Adrenal gland (tissue), 5 donors: ENCODE data around the gene ZNF780B.

ENCODE experiments used
- POLR2A ChIP-seq, 2 donors: fragments of 450-650 bp; IDR thresholded peaks; one replicate each; pipeline ENCODE4 v1.6.1; 2017; ENCODE audit warnings: antibody characterized with exemption in 2 of 2, mild to moderate bottlenecking in 2 of 2, moderate library complexity in 1 of 2
- TF ChIP-seq, protein P1 (sequence below), 6 experiments: fragments of 450-650 bp in 4 of 6; fragments of 200-600 bp in 2 of 6; sonication (generic) in 1 of 6; IDR thresholded peaks; 1 replicate in 5 of 6; 2 replicates in 1 of 6; pipeline versions ENCODE4 v1.5.1 to v1.8.0; 2016 to 2021; ENCODE audit warnings: antibody characterized with exemption in 6 of 6, mild to moderate bottlenecking in 2 of 6, moderate library complexity in 1 of 6
- donor health status: DM: no; HTN: no; CAD: no.

DNA sequence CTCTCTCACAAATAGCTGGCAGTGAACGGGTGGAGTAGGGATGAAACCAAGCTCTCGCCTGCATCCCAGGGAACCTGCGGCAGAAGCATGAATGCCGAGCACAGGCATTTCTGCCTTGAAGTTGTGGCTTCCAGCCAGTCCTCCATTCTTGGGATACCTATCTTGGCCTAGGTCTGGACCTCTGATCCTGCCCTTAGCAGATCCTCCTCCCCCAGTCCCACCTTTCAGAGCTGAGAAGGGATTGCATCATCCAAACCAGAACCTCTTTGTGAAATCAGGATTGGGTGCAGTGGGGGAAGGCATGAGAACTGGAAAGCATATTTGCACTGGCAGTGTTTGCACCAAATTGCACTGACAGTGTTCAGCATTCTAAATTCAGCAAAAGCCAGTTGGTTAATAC, 28.9 kb upstream of the ZNF780B start:
- TF ChIP-seq, protein P1, sequence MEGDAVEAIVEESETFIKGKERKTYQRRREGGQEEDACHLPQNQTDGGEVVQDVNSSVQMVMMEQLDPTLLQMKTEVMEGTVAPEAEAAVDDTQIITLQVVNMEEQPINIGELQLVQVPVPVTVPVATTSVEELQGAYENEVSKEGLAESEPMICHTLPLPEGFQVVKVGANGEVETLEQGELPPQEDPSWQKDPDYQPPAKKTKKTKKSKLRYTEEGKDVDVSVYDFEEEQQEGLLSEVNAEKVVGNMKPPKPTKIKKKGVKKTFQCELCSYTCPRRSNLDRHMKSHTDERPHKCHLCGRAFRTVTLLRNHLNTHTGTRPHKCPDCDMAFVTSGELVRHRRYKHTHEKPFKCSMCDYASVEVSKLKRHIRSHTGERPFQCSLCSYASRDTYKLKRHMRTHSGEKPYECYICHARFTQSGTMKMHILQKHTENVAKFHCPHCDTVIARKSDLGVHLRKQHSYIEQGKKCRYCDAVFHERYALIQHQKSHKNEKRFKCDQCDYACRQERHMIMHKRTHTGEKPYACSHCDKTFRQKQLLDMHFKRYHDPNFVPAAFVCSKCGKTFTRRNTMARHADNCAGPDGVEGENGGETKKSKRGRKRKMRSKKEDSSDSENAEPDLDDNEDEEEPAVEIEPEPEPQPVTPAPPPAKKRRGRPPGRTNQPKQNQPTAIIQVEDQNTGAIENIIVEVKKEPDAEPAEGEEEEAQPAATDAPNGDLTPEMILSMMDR (IDR thresholded peaks at IDR 0.05) = no peak
- TF ChIP-seq POLR2A (IDR thresholded peaks at IDR 0.05) = no peak
